ENCODE results near the gene ANKDD1A. TPM values are rescaled to one million over a fixed set of nuclear protein-coding genes. Genes with fewer than 3 reads are reported as not detected.

The ANKDD1A gene
- total RNA-seq, 1 donor from 2014 or later: 4.6 TPM

- no peak for DNase-seq (ENCODE audit: low read depth, low spot score)
- Mint-ChIP-seq H3K9me3 (no peaks in the 10 kb centered on the region), H3K27ac (ENCODE audit: unreplicated experiment) (no peak overlapping the region), H3K4me1 (peaks cover 40% of the 10 kb centered on the region), H3K36me3 (ENCODE audit: low read depth) (peaks cover 4% of the 10 kb centered on the region), H3K27me3 (ENCODE audit: low read depth) (no peaks in the 10 kb centered on the region), H3K4me3 (no peak overlapping the region)
- TF ChIP-seq CTCF (conservative IDR thresholded peaks at IDR 0.05): no peak
Observed at GRCh38 chr15:64982472-64982871, 70.8 kb downstream of the ANKDD1A start.

GRCh38 chr15:64985366-64986033 lies 73.8 kb downstream of the ANKDD1A start:
- Mint-ChIP-seq H3K9me3 (no peaks in the 10 kb centered on the region), H3K27ac (ENCODE audit: unreplicated experiment) (no peak overlapping the region), H3K27me3 (ENCODE audit: low read depth) (no peaks in the 10 kb centered on the region), H3K4me1 (peaks cover 48% of the 10 kb centered on the region), H3K36me3 (ENCODE audit: low read depth) (no peaks in the 10 kb centered on the region), H3K4me3 (peak overlapping the region; percentile 35)
- no peak for DNase-seq (ENCODE audit: low read depth, low spot score)
- TF ChIP-seq CTCF (conservative IDR thresholded peaks at IDR 0.05): no peak

GRCh38 chr15:64987136-64987535 lies 75.4 kb downstream of the ANKDD1A start:
- H3K36me3 Mint-ChIP-seq (ENCODE audit: low read depth): no peaks in the 10 kb centered on the region
- peak overlapping the region; percentile 36 for H3K27ac Mint-ChIP-seq (ENCODE audit: unreplicated experiment)
- no peaks in the 10 kb centered on the region for H3K27me3 Mint-ChIP-seq (ENCODE audit: low read depth)
- H3K9me3 Mint-ChIP-seq: no peaks in the 10 kb centered on the region
- no peak for DNase-seq (ENCODE audit: low read depth, low spot score)
- TF ChIP-seq CTCF (conservative IDR thresholded peaks at IDR 0.05): no peak
- peak overlapping the region; percentile 97 for H3K4me3 Mint-ChIP-seq
- H3K4me1 Mint-ChIP-seq: peaks cover 47% of the 10 kb centered on the region

GRCh38 chr15:64989416-64990167 lies 77.9 kb downstream of the ANKDD1A start, which contains the start of gene SPG21:
Gene SPG21, minus strand, starts transcription at chr15:64989914. Its CDS starts 6,345 bp downstream, at chr15:64983569.
- peak; percentile 89 for DNase-seq (ENCODE audit: low read depth, low spot score)
- H3K27me3 Mint-ChIP-seq (ENCODE audit: low read depth): no peaks in the 10 kb centered on the region
- H3K4me1 Mint-ChIP-seq: peaks cover 40% of the 10 kb centered on the region
- no peak for TF ChIP-seq CTCF (conservative IDR thresholded peaks at IDR 0.05)
- H3K27ac Mint-ChIP-seq (ENCODE audit: unreplicated experiment): peak within 1 kb of the TSS; percentile 97
- peak within 1 kb of the TSS; percentile 97 for H3K4me3 Mint-ChIP-seq
- H3K9me3 Mint-ChIP-seq: no peaks in the 10 kb centered on the region
- no peaks in the 10 kb centered on the region for H3K36me3 Mint-ChIP-seq (ENCODE audit: low read depth)

- Mint-ChIP-seq H3K9me3 (no peaks in the 10 kb centered on the region), H3K27ac (ENCODE audit: unreplicated experiment) (peak overlapping the region; percentile 89), H3K4me1 (peaks cover 40% of the 10 kb centered on the region), H3K4me3 (peak overlapping the region; percentile 95), H3K27me3 (ENCODE audit: low read depth) (no peaks in the 10 kb centered on the region), H3K36me3 (ENCODE audit: low read depth) (no peaks in the 10 kb centered on the region)
- DNase-seq (ENCODE audit: low read depth, low spot score): no peak
- TF ChIP-seq CTCF (conservative IDR thresholded peaks at IDR 0.05): no peak
Observed at GRCh38 chr15:64990168-64990470, 78.4 kb downstream of the ANKDD1A start.
